Natural killer cell treated with Interleukin-12 subunit alpha and Interleukin-12 subunit beta and Interleukin-15 and Interleukin-18, amount 100 ng/mL, for 72 hours (primary cell): ENCODE data around the gene ROPN1. TPM values are rescaled to one million over a fixed set of nuclear protein-coding genes. Genes with fewer than 3 reads are reported as not detected.
"Not testable (repeated sequence)": the region's sequence is repeated elsewhere in the genome, so short reads cannot be mapped to it uniquely, and the experiment has no call there.

Experiments used
- ATAC-seq, 2 donors: fragments of 150-1000 bp; cut with Tn5 transposase in 1 of 2; sonication (Bioruptor Pico), chemical (Tn5 transposase) in 1 of 2; 2 replicates each; pipeline ENCODE4 v1.10.0; 2021
- DNase-seq: peaks from one replicate; pipeline ENCODE4 v3.0.0; 2022; ENCODE audit warnings: low spot score
- H3K27ac Mint-ChIP-seq, 2 donors: 1 replicate in 1 of 2; 2 replicates in 1 of 2; pipeline ENCODE4 v1.8.0; 2022; ENCODE audit warnings: mixed read lengths in 2 of 2, mild to moderate bottlenecking in 1 of 2, moderate library complexity in 1 of 2
- H3K27me3 Mint-ChIP-seq, 2 donors: 1 replicate in 1 of 2; 2 replicates in 1 of 2; pipeline ENCODE4 v1.8.0; 2022; ENCODE audit warnings: mixed read lengths in 2 of 2
- H3K36me3 Mint-ChIP-seq: one replicate; pipeline ENCODE4 v1.8.0; 2022; ENCODE audit warnings: mixed read lengths
- H3K4me1 Mint-ChIP-seq, 2 donors: 1 replicate in 1 of 2; 2 replicates in 1 of 2; pipeline ENCODE4 v1.8.0; 2022; ENCODE audit warnings: low read depth in 2 of 2, mixed read lengths in 2 of 2, mild to moderate bottlenecking in 1 of 2
- H3K4me3 Mint-ChIP-seq: one replicate; pipeline ENCODE4 v1.8.0; 2022; ENCODE audit warnings: mixed read lengths
- H3K9me3 Mint-ChIP-seq: 2 replicates; pipeline ENCODE4 v1.8.0; 2022; ENCODE audit warnings: mixed read lengths
- total RNA-seq, 2 donors: library from RNA; stranded (reverse); gene quantifications; one replicate each; pipeline ENCODE4 v1.2.3, GENCODE V29; 2022

The ROPN1 gene
- total RNA-seq, result not detected

DNA sequence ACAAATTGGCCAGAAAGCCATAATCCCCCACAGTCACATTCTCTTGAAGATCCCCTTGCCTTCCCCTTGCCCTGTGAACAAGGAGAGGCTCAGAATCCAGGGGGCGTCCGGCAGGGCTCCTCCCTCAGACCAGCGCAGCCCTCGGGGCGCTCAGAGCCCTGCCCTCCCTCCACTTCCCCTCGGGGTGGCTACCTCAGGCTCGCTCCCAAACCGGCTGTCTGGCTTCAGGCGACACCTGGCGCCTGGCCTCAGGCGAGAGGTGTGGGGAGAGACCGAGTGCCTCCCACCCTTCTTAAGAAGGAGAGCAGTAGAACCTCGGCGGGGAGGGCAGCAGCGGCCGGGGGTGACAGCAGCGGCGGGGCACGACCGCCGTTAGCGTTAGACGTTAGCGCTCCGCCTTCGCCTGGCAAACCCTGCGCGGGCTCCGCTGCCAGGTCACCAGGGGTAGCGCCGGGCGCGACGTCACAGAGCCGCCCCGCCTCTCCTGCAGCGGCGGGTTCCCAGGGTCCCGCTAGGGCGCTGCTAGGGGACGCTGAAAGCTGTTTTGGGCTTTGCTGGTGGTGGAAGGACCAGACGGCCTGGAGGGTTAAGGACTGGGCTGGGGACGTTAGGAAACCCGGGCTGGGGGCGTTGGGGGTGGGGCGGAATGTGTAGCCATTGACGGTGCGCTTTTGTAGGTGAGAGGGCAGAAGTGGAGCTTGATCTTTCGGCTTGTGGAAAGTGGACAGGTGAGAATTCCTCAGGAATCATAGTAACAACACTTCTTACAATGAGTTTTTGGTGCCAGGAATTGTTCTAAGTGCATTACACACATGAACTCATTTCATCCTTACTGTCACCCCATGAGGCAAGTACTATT lies at the start of gene ROPN1:
TSS of gene ROPN1 (minus strand) at position 395 of the 859 bp plus-strand sequence. CDS start 11,643 bp downstream, outside the sequence.
- H3K27me3 Mint-ChIP-seq, result peaks cover 29 to 30% of the 10 kb centered on the region in 2 donors

GRCh38 chr3:124041553-124041952 lies 49.6 kb upstream of the ROPN1 start:
- DNase-seq, result no peak
- no peaks in the 10 kb centered on the region for H3K36me3 Mint-ChIP-seq
- H3K27ac Mint-ChIP-seq, result no peak overlapping the region
- H3K4me3 Mint-ChIP-seq, result no peak overlapping the region
- H3K27me3 Mint-ChIP-seq, result peaks cover 13 to 21% of the 10 kb centered on the region in 2 donors
- H3K4me1 Mint-ChIP-seq, result no peaks in the 10 kb centered on the region
- H3K9me3 Mint-ChIP-seq, result no peaks in the 10 kb centered on the region
- ATAC-seq, result no peak

More for the DNA sequence above, at the start of gene ROPN1:
- H3K36me3 Mint-ChIP-seq, H3K4me1 Mint-ChIP-seq, H3K27ac Mint-ChIP-seq, H3K9me3 Mint-ChIP-seq, DNase-seq, H3K4me3 Mint-ChIP-seq: not testable (repeated sequence)
- peak; percentile 84 to 86 for ATAC-seq

GRCh38 chr3:124037326-124037725 lies 45.4 kb upstream of the ROPN1 start:
- no peak for DNase-seq
- Mint-ChIP-seq H3K27ac (no peak overlapping the region), H3K4me1 (peaks cover 3 to 7% of the 10 kb centered on the region in 2 donors), H3K4me3 (no peak overlapping the region), H3K27me3 (peaks cover 4 to 20% of the 10 kb centered on the region in 2 donors), H3K9me3 (no peaks in the 10 kb centered on the region), H3K36me3 (peaks cover 4% of the 10 kb centered on the region)
- no peak for ATAC-seq

GRCh38 chr3:124036214-124036613 lies 44.3 kb upstream of the ROPN1 start:
- not testable (repeated sequence) for H3K9me3 Mint-ChIP-seq, H3K4me3 Mint-ChIP-seq, H3K4me1 Mint-ChIP-seq, ATAC-seq, DNase-seq, H3K27ac Mint-ChIP-seq, H3K36me3 Mint-ChIP-seq
- peaks cover 14 to 26% of the 10 kb centered on the region in 2 donors for H3K27me3 Mint-ChIP-seq

DNA sequence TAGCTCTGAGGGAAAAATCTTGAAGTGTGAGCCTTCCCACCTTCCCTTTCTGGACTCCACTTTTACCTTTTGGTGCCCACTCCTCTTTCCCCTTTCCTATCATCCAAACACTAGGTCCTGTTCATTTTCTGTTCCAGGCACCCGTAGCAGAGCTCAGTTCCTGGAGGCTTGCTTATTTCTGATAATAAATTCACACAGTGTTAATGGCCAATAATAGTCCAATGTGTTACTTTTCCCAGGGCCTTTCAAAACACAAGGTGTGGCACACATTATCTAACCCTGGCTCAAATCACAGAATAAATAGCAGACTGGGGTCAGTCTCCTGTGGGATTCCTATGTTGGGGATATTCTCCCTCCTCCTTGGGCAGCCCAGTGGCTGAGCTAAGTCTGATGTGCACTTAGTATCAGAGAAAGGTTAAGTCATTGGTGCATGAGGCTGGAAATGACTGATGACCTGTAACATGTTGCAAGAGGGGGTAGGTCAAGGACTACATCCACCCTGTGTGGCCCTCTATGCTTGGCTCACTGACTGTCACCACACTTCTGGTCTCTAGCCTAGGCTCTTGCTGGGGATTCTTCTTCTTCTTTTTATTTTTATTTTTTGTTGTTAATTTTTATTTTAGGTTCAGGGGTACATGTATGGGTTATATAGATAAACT lies 43.7 kb upstream of the ROPN1 start:
- H3K9me3 Mint-ChIP-seq, result no peaks in the 10 kb centered on the region
- H3K4me3 Mint-ChIP-seq, result peak overlapping the region; percentile 19
- H3K27me3 Mint-ChIP-seq, result peaks cover 20 to 29% of the 10 kb centered on the region in 2 donors
- DNase-seq, result no peak
- no peak overlapping the region for H3K27ac Mint-ChIP-seq
- no peak for ATAC-seq
- H3K36me3 Mint-ChIP-seq, result peaks cover 4% of the 10 kb centered on the region
- H3K4me1 Mint-ChIP-seq, result peaks cover 6 to 10% of the 10 kb centered on the region in 2 donors

DNA sequence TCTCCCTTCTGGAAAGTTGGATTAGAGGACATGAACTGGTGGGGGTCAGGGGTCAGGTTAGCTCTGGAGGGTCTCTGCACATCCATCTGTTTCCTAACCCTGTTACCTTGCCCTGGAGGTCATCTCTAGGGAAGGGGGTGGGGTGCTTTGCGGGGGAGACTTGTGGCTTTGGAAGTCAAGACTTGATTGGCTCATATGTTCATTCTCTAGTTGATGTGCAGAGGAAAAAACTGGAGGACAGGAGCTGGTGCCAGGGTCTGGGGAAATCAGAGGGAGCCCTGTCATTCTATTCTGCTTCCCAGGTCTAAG lies 42.9 kb upstream of the ROPN1 start:
- ATAC-seq, result no peak
- Mint-ChIP-seq H3K27ac (no peak overlapping the region), H3K36me3 (peaks cover 4% of the 10 kb centered on the region), H3K4me1 (peaks cover 6 to 10% of the 10 kb centered on the region in 2 donors), H3K27me3 (peaks cover 25 to 32% of the 10 kb centered on the region in 2 donors), H3K4me3 (peak overlapping the region; percentile 56), H3K9me3 (no peaks in the 10 kb centered on the region)
- no peak for DNase-seq

DNA sequence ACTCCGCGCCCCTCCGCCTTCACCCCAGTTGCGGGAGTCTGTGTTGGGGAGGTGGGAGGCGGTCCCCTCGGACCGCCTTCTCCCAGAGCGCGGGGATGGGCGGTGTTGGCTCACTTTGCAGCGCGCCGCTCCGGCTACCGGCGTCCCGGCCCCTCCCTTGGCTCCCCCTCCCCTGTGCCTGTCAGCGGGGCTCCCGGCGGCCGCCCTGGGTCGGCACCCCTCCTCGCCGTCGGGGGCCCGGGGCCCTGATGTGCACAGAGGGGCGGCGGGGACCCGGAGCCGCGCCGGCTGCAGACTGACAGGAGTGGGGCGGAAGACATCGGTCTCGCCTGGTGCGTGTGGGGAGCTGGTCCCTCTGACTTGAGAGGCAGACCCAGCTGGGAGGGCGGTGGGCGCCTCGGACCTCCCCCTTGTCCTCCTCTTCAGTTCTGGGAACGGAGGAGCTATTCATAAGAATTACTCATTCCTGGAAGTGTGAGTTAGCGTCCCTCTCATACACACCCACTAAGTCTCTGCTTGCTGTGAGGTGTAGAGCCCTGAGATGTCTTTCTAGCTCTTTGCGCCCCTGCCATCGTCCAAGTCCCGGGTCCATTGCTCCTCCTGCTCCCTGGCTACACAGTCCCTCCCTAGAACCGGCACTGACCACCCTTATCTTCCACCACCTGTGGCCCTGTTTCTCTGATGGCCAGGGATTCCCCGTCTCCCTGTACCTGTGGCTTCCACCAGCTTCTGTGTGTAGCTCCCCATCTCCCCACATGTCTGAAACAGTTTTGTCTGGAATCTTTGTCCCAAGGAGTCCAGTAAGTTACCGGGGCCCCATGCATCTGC lies 42.3 kb upstream of the ROPN1 start:
- DNase-seq (no peak), ATAC-seq (no peak)
- Mint-ChIP-seq H3K36me3 (peaks cover 4% of the 10 kb centered on the region), H3K27ac (no peak overlapping the region), H3K4me3 (peak overlapping the region; percentile 56), H3K27me3 (peaks cover 29 to 32% of the 10 kb centered on the region in 2 donors), H3K4me1 (peaks cover 6 to 10% of the 10 kb centered on the region in 2 donors), H3K9me3 (no peaks in the 10 kb centered on the region)

GRCh38 chr3:124033360-124034015 lies 41.6 kb upstream of the ROPN1 start, which contains the start of gene KALRN:
TSS of gene KALRN (plus strand) at chr3:124033369.
- Mint-ChIP-seq H3K27me3 (peaks cover 35% of the 10 kb centered on the region in 2 donors), H3K27ac (no peak within 1 kb of the TSS), H3K9me3 (no peaks in the 10 kb centered on the region), H3K4me3 (peak within 1 kb of the TSS; percentile 89), H3K4me1 (peaks cover 6 to 10% of the 10 kb centered on the region in 2 donors), H3K36me3 (peaks cover 4% of the 10 kb centered on the region)
- no peak for DNase-seq
- peak; percentile 51 to 60 for ATAC-seq

GRCh38 chr3:124032881-124033359 lies 41.0 kb upstream of the ROPN1 start:
- peaks cover 35% of the 10 kb centered on the region in 2 donors for H3K27me3 Mint-ChIP-seq
- peak overlapping the region; percentile 22 for H3K4me3 Mint-ChIP-seq
- ATAC-seq, result peak; percentile 87 to 95

DNA sequence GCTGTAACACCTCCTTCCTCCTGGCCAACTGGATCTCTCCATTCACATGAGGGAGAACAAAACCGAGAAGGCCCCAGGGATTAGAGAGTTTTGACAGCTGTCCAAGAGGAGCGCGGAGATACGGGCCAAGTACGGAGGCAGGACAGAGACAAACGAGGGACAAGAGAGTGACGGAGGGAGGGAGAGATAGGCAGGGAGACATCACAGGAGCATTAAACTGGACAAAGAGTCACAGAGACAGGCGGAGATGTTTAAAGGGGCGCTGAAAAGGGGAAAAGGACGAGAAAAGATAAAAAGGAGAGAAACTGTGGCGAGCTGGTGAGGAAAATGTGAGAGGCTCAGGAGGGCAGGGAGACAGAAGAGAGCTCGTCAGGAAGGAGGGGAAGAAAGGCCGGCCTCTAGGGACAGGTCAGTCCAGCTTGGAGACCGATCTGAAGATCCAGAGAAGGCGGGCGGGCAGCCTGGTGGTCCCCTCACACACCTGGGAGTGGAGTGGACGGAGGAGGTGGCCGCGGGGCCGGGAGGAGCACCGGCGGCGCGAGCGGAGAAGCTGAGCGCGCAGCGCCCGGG lies 40.5 kb upstream of the ROPN1 start:
- H3K9me3 Mint-ChIP-seq, result no peaks in the 10 kb centered on the region
- no peak overlapping the region for H3K27ac Mint-ChIP-seq
- H3K4me3 Mint-ChIP-seq, result peak overlapping the region; percentile 89
- ATAC-seq, result no peak
- DNase-seq, result no peak
- peaks cover 6 to 10% of the 10 kb centered on the region in 2 donors for H3K4me1 Mint-ChIP-seq
- H3K36me3 Mint-ChIP-seq, result peaks cover 4% of the 10 kb centered on the region
- H3K27me3 Mint-ChIP-seq, result peaks cover 35% of the 10 kb centered on the region in 2 donors

More at GRCh38 chr3:124032881-124033359, 41.0 kb upstream of the ROPN1 start:
- Mint-ChIP-seq H3K36me3 (peaks cover 4% of the 10 kb centered on the region), H3K27ac (no peak overlapping the region), H3K9me3 (no peaks in the 10 kb centered on the region), H3K4me1 (peaks cover 6 to 10% of the 10 kb centered on the region in 2 donors)
- peak; percentile 69 for DNase-seq

DNA sequence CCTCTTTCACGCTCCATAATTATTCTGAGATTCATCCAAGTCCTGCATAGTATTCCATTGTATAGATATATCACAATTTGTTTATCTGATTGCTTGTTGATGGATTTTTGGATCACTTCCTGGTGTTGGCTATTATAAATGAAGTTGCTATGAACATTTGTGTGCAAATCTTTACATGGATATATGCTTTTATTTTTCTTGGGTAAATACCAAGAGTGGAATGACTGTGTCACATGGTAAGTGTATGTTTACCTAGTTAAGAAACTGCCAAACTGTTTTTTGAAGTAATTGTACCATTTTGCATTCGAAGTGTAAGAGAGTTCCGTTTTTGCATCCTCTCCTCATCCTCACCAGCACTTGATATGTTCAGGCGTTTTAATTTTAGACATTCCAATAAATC lies 34.6 kb upstream of the ROPN1 start:
- no peaks in the 10 kb centered on the region for H3K36me3 Mint-ChIP-seq
- peaks cover 24 to 25% of the 10 kb centered on the region in 2 donors for H3K27me3 Mint-ChIP-seq
- DNase-seq (no peak), ATAC-seq (no peak)
- H3K4me1 Mint-ChIP-seq, result no peaks in the 10 kb centered on the region
- H3K27ac Mint-ChIP-seq, result no peak overlapping the region
- no peak overlapping the region for H3K4me3 Mint-ChIP-seq
- H3K9me3 Mint-ChIP-seq, result no peaks in the 10 kb centered on the region

- ATAC-seq, H3K27ac Mint-ChIP-seq, H3K9me3 Mint-ChIP-seq, H3K36me3 Mint-ChIP-seq, DNase-seq, H3K4me1 Mint-ChIP-seq, H3K4me3 Mint-ChIP-seq: not testable (repeated sequence)
- peaks cover 16 to 28% of the 10 kb centered on the region in 2 donors for H3K27me3 Mint-ChIP-seq
Measured at GRCh38 chr3:124023531-124023930, 31.6 kb upstream of the ROPN1 start.

GRCh38 chr3:124019291-124019690 lies 27.4 kb upstream of the ROPN1 start:
- H3K36me3 Mint-ChIP-seq, result no peaks in the 10 kb centered on the region
- H3K4me1 Mint-ChIP-seq, result no peaks in the 10 kb centered on the region
- no peak overlapping the region for H3K4me3 Mint-ChIP-seq
- ATAC-seq, result no peak
- no peak overlapping the region for H3K27ac Mint-ChIP-seq
- H3K27me3 Mint-ChIP-seq, result peaks cover 49 to 56% of the 10 kb centered on the region in 2 donors
- H3K9me3 Mint-ChIP-seq, result no peaks in the 10 kb centered on the region
- no peak for DNase-seq
